GM18867 (cell line): Measurements from ENCODE around the gene MAP3K3.

Experiments used
- ATAC-seq: cut with Tn5 transposase; IDR thresholded peaks from one replicate; pipeline ENCODE4 v1.9.1; 2021; ENCODE audit warnings: mild to moderate bottlenecking, moderate library complexity; ENCODE audit not compliant: unreplicated experiment

Gene MAP3K3

DNA sequence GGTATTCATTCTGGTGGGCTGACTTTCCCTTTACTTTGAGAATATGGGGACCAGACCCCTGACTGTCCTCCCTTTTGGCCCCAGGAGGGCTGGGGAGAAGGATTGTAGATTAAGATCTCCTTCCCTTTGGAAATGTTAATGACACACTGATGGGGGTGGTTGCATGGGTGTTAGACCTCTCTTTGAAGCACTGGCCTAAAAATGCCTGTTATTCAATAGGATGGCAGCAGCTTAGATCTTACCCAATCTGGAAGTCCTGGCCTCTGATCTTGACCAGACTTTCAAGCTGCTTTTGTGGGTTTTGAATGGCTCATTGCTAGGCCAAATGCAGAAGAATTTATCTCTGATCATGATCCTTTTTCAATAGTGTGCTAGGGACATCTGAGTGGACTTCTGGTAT is 25.7 kb downstream of the MAP3K3 start:
- ATAC-seq = no peak

DNA sequence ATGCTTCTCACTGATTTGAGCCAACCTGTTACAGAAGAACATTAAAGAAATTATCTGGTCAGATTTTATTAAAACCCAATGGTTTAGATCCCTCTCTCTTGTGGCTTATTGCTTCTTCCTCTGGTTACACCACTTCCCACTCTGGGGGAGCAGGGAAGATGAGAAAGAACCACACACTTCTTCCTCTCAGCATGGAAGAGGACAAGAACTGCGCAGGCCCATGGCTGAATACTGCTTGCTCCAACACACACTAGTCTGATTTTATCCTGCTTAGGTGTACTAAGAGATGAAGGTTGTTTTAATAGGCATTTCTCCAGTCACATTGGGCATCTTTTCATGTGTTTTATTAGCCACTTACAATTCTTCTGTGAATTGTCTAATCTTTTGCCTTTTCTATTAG is 27.6 kb downstream of the MAP3K3 start:
- no peak for ATAC-seq

DNA sequence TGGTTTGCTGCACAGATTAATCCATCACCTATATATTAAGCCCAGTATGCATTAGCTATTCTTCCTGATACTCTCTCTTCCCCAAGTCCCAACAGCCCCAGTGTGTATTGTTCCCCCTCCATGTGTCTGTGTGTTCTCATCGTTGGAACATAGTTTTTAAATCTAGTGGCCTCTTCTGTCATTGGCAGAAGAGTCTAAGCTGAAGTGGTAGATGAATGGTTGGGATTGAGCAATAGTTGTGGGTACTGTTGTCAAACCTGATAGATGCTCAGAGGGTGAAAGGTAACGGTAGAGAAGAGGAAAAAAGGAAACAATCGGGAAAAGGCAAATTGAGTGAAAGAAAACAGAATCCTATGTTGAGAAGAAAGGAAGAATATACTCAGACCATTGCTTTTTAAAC is 29.9 kb downstream of the MAP3K3 start:
- no peak for ATAC-seq

DNA sequence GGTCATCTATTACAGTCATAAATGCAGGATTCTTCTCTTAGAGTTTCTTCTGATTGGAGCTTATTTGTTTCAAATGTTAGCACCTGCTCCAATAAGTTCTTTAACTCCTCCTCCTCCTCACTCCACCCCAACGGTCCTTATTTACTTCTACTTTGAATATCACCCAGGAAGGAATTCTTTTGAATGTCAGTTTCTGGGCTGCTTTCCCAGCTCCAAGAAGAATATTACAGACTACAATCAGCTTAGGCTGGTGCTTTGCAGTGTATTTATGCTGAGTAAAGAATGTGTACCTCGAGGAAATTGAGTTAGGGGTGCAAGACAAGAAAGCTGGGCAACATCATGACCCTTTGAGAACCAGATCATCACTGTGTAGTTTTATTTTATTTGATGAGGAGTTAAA is 30.8 kb downstream of the MAP3K3 start:
- no peak for ATAC-seq

DNA sequence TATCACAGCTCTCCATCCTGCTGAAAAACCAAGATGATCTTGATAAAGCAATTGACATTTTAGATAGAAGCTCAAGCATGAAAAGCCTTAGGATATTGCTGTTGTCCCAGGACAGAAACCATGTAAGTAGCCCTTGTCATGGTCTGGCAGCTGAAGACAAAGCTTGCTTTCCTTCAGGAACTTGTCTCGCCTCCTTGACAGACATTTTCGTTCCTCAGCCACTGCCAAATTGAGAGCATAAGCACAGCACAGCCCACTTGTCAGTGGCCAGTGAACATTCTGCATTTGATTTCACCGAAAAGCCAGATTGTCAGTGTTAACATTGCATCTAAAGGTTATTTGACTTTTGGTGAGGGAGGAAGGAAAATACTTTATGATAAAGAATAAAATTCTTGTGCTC is 35.6 kb downstream of the MAP3K3 start:
- ATAC-seq = no peak

DNA sequence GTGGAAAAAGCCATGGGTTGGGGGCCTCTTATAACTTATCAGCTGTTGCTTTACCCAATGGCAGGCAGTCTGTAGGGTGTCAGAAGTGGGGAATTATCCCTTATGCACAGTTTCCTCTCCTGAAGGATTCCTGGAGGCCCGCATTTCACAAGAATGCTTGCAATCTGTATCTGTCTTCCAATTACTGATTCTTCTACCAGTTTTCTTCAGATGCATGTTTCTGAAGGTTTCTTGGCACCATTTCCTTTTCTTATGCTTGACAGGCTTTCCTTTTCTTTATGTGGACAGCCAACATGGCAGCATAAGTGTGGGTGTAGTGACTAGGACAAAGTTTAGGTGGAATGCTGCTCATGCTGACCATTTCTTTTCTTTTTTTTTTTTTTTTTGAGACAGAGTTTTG is 36.1 kb downstream of the MAP3K3 start:
- ATAC-seq = no peak

DNA sequence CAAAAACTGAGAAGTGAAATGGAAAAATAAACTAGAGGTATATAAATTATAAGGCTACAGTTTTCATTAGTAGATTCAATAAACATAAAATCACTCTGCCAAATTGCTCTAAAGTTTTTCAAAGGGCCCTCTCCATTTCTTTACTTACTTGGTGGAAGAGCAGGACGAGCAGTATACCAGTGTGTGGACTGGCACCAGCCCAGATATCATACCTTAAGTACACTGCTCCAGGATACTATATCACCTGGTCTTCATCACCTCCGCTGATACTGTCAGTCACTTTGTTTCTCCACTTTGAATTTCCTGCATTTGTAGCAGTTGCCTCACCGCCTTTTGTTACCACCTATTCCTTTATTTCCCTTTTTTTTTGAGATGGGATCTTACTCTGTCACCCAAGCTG is 37.6 kb downstream of the MAP3K3 start:
- ATAC-seq = no peak

DNA sequence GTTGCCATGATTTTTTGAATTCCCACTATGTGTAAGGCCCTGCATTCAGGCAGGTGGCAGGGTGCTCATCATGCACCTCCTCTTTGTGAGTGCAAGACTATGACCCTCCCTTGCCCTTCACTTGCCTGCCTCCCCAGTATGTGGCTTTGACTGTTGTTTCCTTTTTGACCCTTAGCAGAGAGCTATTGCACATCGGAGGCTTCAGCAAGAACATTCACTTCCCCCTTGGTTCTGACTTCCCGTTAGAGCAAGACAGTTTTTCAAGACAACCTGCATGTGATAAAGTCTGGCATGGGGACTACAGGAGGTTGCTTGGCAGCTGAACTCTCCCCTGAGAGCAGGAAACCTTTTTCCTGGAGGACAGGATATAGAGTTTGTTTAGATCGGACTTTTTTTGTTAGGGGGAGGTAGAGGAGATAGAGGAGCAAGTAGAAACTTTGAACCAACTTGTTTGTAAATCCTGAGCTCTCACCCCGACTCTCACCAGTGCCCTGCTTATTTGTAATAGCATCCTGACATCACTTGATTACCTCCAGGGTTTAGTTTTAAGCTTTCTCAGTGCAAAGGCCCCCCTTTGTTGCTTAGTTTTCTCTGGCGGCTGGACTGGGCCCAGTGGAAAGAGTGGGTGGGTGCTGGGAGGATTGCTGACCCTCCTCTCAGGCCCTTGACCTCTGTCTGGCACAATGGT is 43.5 kb downstream of the MAP3K3 start:
- no peak for ATAC-seq

DNA sequence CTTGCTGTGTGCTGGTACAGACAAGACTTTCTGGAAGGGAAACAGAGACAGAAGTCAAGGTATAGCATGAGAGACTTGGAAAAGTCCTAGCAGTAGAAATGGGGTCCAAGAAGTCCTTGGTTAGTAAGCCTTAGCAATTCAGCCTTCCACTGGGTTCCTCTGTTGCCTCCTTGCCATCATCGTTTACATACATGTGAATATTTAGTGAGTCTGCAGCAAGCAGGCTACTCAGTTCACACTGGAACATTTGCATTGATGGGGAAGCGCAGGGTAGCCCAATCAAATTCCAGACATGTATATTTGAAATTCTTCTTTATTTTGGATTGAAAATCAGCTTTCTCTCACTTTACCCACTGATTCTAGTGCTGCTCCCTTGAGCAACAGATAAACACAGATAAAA is 50.6 kb downstream of the MAP3K3 start:
- no peak for ATAC-seq

DNA sequence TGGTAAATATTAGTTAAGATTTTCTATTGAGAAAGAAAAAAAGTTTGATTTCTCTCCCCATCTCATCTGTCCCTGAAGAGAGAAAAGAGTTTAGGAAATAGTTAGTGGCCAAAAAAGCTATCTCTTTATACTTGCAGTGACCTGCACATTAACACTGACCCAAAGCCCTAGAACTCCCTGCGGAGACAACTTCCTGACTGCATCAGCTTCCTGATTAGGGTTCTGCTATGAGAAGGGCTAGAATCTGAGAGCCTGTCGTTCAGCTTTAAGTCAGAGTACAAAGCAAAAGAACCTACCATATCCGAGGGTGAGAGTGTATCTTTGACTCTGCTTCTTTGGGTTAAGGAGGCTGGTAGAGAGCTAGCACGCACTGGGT is 53.0 kb downstream of the MAP3K3 start:
- ATAC-seq = no peak

DNA sequence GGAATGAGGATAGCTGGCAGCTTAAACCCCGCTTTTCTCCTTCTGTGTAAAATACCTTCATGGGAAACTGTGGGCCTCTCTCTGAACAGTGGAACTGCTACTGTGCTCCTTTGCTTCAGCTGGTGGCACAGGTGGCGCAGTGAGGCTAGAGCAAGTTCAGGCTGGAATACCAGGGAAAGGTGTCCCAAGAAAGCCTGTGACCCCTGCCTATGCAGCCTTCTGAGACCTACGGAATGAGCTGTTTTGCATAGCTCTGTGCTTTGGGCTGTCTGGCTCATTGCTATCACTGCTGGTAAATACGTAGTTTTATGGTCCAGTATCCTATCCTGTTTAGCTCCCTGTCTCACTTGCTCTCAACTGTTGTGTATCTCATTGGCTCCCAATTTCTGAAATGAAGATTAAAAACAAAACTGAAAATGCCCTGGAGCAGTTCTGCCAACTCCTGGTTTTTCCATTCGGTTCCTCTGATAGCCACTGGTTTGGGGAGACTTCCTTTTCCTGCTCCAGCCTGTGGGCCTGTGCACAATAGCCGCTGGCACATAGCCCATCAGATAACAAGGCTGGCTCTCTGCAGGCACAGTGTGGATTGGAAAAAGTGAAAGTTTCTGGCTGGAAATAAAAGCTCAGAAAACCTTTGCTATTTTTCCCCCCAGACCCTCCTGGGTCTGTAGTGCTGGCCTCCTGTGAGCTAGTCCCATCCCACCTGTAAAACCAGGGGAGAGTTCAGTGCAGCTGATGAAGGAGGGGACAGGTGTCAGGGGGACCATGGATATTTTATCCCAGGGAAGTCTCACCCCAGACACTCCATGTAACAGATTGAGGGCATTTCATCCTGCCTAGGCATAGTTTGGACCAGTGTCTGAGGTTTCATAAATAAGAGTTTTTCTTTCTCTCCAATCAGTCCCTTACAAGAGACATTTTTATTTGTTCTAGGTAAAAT is 53.7 kb downstream of the MAP3K3 start:
- no peak for ATAC-seq

DNA sequence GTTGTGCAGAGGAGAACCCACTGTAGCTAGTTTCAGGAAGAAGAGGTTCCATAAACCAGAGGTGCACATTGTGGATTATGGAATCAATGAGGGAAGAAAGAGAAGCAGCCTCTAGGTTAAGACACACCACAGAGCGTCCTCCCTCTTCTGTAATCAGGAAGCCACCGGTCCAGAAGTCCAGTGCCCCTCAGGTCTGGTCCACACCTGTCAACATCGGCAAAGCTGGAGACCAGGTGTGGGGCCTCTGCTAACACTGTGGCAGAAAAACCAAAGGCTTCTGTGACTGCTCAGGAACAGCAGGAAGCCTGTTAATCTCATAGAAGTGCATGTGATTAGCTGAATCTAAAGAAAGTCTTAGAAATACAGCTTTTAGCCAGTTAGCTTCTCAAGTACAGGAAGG is 54.4 kb downstream of the MAP3K3 start:
- no peak for ATAC-seq

DNA sequence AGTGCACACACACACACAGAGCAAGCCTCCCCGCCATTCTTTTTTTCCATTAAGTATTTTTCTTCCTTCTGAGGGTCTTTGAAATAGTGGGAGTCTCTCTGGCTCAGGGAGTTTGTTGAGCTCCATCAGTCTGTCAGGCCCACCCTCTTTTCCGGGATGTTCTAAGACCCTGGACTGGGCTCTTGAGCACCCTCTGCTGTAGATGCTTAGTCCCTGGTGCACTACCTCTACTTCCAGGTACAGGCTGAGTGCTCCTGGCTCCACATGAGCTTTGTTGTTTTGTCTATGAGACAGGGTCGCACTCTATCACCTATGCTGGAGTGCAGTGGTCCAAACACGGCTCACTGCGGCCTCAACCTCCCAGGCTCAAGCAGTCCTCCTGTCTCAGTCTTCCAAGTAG is 57.0 kb downstream of the MAP3K3 start:
- ATAC-seq = no peak

DNA sequence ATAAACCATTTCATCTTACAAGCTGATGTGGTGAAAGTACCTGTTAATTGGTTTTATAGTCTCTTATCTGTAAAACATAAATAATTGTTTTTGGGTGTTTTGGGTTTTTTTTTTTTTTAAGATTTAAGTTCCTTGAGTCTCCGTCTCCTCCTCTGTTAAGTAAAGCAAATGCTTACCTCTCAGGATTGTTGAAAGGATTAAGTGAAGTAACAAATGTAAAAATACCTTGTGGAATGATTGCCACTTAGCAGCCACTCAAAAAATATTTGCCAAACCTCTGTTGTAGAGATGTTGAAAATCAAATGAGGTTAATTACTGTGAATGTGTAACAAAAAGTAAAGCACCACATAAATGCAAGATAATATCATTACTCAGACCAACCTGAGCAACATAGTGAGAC is 58.5 kb downstream of the MAP3K3 start:
- ATAC-seq = no peak

DNA sequence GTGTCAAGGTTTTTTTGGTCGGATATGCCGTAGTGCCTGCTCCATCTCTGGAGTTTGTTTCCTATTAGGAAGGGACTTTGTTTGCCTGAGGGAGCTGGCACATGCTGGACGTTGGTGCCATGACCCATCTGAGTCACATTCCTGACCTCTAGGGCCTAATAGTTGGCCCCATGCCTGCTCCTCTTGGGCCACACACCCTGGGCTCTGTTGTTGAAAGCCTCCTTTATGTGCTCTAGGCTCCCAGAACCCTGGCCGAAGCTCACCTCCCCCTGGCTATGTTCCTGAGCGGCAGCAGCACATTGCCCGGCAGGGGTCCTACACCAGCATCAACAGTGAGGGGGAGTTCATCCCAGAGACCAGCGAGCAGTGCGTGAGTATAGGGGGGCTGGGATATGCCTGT is 59.3 kb downstream of the MAP3K3 start:
- ATAC-seq = no peak

DNA sequence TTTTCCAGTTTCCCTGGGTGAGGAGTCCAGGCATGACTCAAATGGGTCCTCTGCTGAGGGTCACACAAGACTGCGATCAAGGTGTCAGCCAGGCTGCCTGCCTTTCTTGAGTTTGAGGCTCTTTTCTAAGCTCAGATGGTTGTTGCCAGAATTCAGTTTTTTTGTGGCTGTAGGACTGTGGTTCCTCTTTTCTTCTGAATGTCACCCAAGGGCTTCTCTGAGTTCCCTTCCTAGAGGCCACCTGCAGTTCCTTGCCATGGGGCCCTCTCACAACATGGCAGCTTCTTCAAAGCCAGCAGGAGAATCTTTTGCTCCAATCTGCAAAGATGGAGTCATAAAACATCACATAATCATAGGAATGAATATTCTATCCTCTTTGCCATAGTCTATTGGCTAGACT is 60.2 kb downstream of the MAP3K3 start:
- no peak for ATAC-seq

DNA sequence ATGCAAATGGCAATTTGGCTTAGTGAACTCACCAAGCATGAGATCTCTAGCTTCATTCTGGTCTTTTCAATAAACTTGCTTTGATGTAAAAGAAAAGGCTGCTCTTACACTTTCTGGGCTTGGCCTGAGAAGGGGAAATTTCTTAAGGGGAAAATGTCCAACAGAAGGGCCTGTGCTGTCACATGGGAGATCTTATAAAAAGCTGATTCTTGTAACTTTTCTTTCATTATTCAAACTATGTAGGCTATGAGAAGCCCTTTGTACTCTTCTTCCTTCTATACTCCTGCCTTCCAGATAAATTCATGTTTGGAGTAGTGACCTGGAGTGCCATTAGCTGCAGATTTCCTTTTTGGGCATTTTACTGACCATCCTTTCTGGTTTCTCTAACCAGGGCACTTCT is 60.8 kb downstream of the MAP3K3 start:
- no peak for ATAC-seq

DNA sequence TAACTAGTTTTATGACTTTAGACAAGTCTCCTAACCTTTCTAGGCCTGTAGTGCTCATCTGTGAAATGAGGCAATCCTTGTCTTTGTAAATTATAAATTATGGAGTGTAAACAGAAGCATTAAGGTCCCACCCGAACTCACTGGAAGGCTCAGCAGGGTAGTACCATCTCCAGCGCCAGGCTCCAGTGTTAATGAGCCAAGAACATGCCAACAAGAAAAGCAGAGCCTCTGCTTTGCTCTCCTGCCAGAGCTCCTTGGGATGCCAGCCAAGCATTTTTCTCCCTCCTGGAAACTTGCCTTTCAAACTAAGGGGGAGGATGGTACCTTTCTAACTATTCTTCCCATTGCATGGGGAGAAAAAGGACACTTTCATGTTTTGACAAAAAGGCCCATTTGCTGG is 62.8 kb downstream of the MAP3K3 start:
- no peak for ATAC-seq

DNA sequence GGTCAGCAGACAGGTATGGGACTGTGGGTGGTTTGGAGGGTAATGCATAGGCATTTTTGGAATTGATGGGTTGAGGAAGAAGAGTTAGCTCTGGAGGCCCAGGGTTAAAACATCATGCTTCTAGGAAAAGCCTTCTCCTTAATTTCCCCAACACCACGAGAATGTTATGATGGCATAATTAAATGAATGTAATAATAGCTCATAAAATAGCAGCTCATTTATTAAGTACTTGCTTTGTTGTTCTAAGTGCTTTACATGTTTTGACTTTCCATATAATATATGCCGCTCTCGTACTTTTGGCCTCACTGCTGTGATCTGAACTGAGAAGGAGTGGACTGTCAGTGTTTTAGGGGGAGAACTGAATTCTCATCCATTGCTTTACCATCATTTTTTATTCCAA is 63.4 kb downstream of the MAP3K3 start:
- no peak for ATAC-seq

DNA sequence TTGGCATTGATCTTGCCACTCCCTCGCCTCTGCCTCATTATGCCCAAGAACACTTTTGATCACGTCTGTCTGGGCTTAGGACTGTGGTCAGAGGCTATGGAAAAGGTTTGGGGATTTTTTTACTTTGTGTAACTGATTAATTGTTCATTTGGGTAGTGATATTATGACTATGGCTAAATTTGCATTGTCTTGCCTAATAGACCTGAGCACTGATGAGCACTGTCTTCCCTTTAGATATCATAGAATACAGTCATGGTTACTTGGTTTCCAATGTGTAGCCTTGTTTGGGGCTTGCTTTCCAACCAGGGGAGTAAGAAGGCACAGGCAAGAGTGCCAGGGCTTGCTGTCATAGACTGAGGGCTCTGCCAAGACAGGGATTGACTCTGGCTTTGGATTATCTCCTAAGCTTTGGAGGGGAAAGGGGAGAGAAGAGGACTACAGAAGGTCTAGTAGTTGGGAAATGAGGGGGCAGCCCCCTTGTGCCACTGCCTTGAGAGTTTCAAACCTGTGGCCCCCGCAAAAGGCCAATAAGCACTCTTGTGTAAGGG is 64.0 kb downstream of the MAP3K3 start:
- no peak for ATAC-seq

DNA sequence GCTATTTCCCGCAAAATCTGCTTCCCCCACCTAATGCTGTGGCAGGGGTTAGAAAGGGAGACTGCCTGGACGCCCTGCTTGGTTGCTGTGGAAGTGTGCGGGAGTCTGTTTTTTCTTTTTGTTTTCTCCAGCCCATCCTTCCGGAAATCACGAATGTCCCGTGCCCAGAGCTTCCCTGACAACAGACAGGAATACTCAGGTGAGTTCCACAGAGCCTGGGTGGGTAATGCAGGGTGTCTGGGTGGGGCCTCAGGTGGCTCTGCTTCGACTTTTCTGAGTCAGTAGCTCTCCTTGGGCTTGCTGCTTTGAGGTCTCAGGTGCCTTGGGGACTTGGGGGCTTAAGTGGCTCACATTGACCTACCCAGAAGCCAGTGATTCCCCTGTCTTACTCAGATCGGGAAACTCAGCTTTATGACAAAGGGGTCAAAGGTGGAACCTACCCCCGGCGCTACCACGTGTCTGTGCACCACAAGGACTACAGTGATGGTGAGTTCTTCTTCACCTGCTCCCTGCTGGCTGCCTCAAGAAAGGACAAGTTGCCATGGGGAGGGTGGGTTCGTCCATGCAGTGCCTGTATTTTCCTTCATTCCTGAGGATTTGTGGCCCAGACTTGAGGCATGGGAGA is 66.3 kb downstream of the MAP3K3 start:
- no peak for ATAC-seq

DNA sequence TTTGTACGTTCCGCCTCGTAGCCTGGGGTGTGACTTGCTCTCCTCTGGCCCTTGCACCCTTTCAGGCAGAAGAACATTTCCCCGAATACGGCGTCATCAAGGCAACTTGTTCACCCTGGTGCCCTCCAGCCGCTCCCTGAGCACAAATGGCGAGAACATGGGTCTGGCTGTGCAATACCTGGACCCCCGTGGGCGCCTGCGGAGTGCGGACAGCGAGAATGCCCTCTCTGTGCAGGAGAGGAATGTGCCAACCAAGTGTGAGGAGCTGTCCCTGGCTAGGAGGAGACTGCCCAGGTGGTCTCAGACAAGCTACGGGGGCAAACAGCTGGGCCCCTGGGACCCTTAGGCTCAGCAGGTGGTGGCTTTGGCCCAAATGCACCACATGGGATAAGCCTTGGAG is 67.3 kb downstream of the MAP3K3 start:
- ATAC-seq = no peak
